NT2/D1 (cell line): Measurements from ENCODE around the gene C5orf34.

Experiments
- YY1 ChIP-seq: IDR thresholded peaks from 2 replicates; pipeline ENCODE4 v1.6.1; 2011; ENCODE audit not compliant: insufficient read length, insufficient read depth
- ZNF274 ChIP-seq: IDR thresholded peaks from 2 replicates; pipeline ENCODE4 v1.6.1; 2011; ENCODE audit warnings: mild to moderate bottlenecking, low read depth, low read length

DNA sequence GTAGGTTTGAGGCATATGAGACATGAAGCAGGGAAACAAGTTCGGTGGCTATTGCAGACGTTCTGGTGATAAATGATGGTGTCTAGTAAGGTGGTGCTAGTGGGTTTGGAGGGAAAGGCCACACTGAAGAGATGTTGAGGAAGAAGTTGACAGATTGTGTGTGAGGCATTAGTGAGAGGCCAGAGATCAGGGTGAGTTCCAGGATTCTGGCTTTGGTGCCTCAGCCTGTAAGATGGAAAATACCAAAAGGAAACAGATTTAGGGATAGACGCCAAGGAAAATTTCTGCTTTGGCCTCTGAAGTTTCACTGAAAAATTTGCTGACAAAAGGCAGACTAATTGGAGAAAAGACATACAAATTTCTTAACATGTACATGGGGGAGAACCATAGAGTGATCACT lies 48.4 kb upstream of the C5orf34 start:
- TF ChIP-seq YY1 (no peak), ZNF274 (no peak)
